Ishikawa (cell line): ENCODE data around the gene ZRANB1.

Source experiments
- CEBPB ChIP-seq: IDR thresholded peaks from 2 replicates; pipeline ENCODE4 v1.6.1; 2012
- EGR1 ChIP-seq: IDR thresholded peaks from 2 replicates; pipeline ENCODE4 v1.6.1; 2012
- EP300 ChIP-seq: IDR thresholded peaks from 2 replicates; pipeline ENCODE4 v1.6.1; 2012; ENCODE audit warnings: borderline replicate concordance
- FOXM1 ChIP-seq: IDR thresholded peaks from 2 replicates; pipeline ENCODE4 v1.6.1; 2012; ENCODE audit warnings: low read depth, borderline replicate concordance
- MAX ChIP-seq: IDR thresholded peaks from 2 replicates; pipeline ENCODE4 v1.6.1; 2012
- NFIC ChIP-seq: IDR thresholded peaks from 2 replicates; pipeline ENCODE4 v1.6.1; 2012
- RAD21 ChIP-seq: IDR thresholded peaks from 2 replicates; pipeline ENCODE4 v1.6.1; 2012; ENCODE audit warnings: low read depth
- REST ChIP-seq: IDR thresholded peaks from 2 replicates; pipeline ENCODE4 v1.6.1; 2012; ENCODE audit warnings: low read depth, mild to moderate bottlenecking
- TAF1 ChIP-seq: IDR thresholded peaks from 2 replicates; pipeline ENCODE4 v1.6.1; 2012; ENCODE audit warnings: low read depth, mild to moderate bottlenecking
- YY1 ChIP-seq: IDR thresholded peaks from 2 replicates; pipeline ENCODE4 v1.6.1; 2012; ENCODE audit warnings: low read depth

DNA sequence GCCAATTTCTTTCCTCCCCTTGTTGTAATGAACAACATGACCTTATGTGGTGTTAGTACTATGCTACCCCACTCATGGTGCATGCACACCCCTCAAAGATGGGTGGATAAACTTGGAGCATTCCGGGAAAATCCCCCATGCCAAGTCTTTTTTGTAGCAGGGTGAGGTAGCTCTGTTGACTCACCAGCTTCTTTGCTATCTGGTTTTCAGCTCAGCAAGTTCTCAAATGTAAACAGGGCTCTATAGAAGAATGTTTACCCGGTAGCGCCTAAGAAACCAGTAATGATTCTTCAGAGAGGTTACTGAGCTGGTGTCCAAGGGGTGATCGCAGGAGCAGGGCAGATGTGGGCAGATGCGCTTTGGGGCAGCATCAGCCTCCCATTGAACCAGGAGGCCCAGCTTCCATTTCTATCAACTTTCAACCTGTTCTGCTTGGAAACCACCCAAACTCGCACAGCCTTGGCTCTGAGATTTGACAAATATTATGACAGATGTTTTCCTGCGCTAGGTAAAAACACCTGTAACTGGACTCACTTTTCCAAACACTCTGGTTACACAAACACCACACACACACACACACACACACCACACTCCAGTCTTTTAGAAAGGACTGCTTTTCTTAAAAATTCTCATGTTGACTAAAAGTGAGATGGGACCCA is 87.8 kb downstream of the ZRANB1 start:
- no peak for TF ChIP-seq CEBPB
- no peak for TF ChIP-seq REST
- TF ChIP-seq EP300 = no peak
- TF ChIP-seq NFIC = no peak
- no peak for TF ChIP-seq YY1
- no peak for TF ChIP-seq RAD21
- no peak for TF ChIP-seq TAF1
- TF ChIP-seq EGR1 = no peak
- TF ChIP-seq MAX = no peak
- TF ChIP-seq FOXM1 = no peak
